PC-3 (cell line): ENCODE measurements around the gene ASTN2. TPM values are rescaled to one million over a fixed set of nuclear protein-coding genes. Genes with fewer than 3 reads are reported as not detected.

Experiments used
- ATAC-seq: fragments of 200-7000 bp; cut with Tn5 transposase; 2 replicates; pipeline ENCODE4 v1.9.1; 2020; ENCODE audit warnings: mild to moderate bottlenecking, moderate library complexity
- BruUV-seq: library from RNA; stranded (reverse); fragments of 400-500 nt; replicated peaks from 2 replicates; lab custom pipeline; 2021; lab: Mats Ljungman, UMichigan
- CTCF ChIA-PET: fragments of 300-600 bp; sonication (Branson Sonifier 250); formaldehyde crosslinking; loops from one replicate; lab custom pipeline; 2022; ENCODE audit warnings: antibody characterized with exemption; lab: Charles Lee
- POLR2A ChIA-PET: fragments of 300-600 bp; sonication (Branson Sonifier 250); formaldehyde crosslinking; loops from one replicate; lab custom pipeline; 2022; ENCODE audit warnings: antibody characterized with exemption; ENCODE audit not compliant: unreplicated experiment; lab: Charles Lee
- DNase-seq: peaks from one replicate; pipeline ENCODE4 v3.0.0-alpha.2; 2015
- H2AFZ ChIP-seq: fragments of 300-600 bp; sonication (generic); 2 replicates; pipeline ENCODE4 v1.6.0; 2016; ENCODE audit warnings: antibody characterized with exemption, low read length
- H3F3A ChIP-seq: fragments of 300-600 bp; sonication (generic); one replicate; pipeline ENCODE4 v1.6.0; 2017; ENCODE audit warnings: antibody characterized with exemption, low read length, control low read depth, mild to moderate bottlenecking; ENCODE audit not compliant: unreplicated experiment
- H3K27ac ChIP-seq: fragments of 300-600 bp; sonication (generic); 2 replicates; pipeline ENCODE4 v1.5.1; 2016; ENCODE audit warnings: mild to moderate bottlenecking, low read length
- H3K27me3 ChIP-seq: fragments of 300-600 bp; sonication (generic); 2 replicates; pipeline ENCODE4 v1.6.1; 2016; ENCODE audit warnings: low read length, mixed read lengths
- H3K36me3 ChIP-seq: fragments of 300-600 bp; sonication (generic); 2 replicates; pipeline ENCODE4 v1.6.1; 2016; ENCODE audit warnings: low read depth, mixed run types, low read length, mixed read lengths
- H3K4me1 ChIP-seq: fragments of 300-600 bp; sonication (generic); 2 replicates; pipeline ENCODE4 v1.5.1; 2016; ENCODE audit warnings: low read length; ENCODE audit not compliant: insufficient read depth
- H3K4me2 ChIP-seq: fragments of 300-600 bp; sonication (generic); 2 replicates; pipeline ENCODE4 v1.6.0; 2016; ENCODE audit warnings: low read length
- H3K4me3 ChIP-seq: fragments of 300-600 bp; sonication (generic); 2 replicates; pipeline ENCODE4 v1.5.1; 2016; ENCODE audit warnings: mild to moderate bottlenecking, low read length, mixed read lengths
- H3K79me2 ChIP-seq: fragments of 300-600 bp; sonication (generic); 2 replicates; pipeline ENCODE4 v1.6.1; 2017; ENCODE audit warnings: low read length, mixed read lengths
- H3K9ac ChIP-seq: fragments of 300-600 bp; sonication (generic); 2 replicates; pipeline ENCODE4 v1.6.0; 2016; ENCODE audit warnings: mild to moderate bottlenecking, low read length
- H3K9me2 ChIP-seq: fragments of 300-600 bp; sonication (generic); replicated peaks from 2 replicates; pipeline ENCODE4 v1.6.1; 2016; ENCODE audit warnings: mixed run types, low read length, mixed read lengths
- H3K9me3 ChIP-seq: fragments of 300-600 bp; sonication (generic); 2 replicates; pipeline ENCODE4 v1.6.1; 2016; ENCODE audit warnings: low read length, mixed read lengths
- H4K20me1 ChIP-seq: fragments of 300-600 bp; sonication (generic); 2 replicates; pipeline ENCODE4 v1.6.1; 2016; ENCODE audit warnings: low read length, mixed read lengths
- CTCF ChIP-seq: fragments of 300-600 bp; sonication (generic); conservative IDR thresholded peaks from 2 replicates; pipeline ENCODE4 v1.5.1; 2017; ENCODE audit warnings: antibody characterized with exemption, low read depth, mild to moderate bottlenecking, low read length
- EZH2 ChIP-seq: fragments of 300-600 bp; sonication (generic); IDR thresholded peaks from one replicate; pipeline ENCODE4 v1.6.1; 2017; ENCODE audit warnings: antibody characterized with exemption, mild to moderate bottlenecking, low read length; ENCODE audit not compliant: unreplicated experiment
- EZH2phosphoT487 ChIP-seq: fragments of 300-600 bp; sonication (generic); IDR thresholded peaks from 2 replicates; pipeline ENCODE4 v1.6.1; 2018; ENCODE audit warnings: mild to moderate bottlenecking, antibody characterized with exemption, low read length, borderline replicate concordance
- intact Hi-C: fragments of 100-400 bp; cut with micrococcal nuclease; formaldehyde crosslinking; loops from 2 replicates; pipeline ENCODE4 v1.9.0; 2023
- total RNA-seq: library from RNA; depleted of rRNA; stranded (reverse); fragments of >200 nt; gene quantifications from 2 replicates; pipeline ENCODE4 v1.2.3, GENCODE V29; 2014

The ASTN2 gene
- total RNA-seq, 1 experiment from 2014 or later, result 3.5 TPM

DNA sequence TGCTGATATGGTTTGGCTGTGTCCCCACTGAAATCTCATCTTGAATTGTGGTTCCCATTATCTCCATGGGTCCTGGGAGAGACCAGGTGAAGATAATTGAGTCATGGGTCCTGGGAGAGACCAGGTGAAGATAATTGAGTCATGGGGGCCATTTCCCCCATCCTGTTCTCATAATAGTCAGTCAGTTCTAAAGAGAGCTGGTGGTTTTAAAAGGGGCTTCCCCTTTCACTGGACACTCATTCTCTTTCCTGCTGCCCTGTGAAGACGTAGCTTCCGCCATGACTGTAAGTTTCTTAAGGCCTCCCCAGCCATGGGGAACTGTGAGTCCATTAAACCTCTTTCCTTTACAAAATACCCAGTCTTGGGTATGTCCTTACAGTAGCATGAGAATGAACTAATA lies 628.1 kb downstream of the ASTN2 start:
- intact Hi-C loops, result no loop called here
- no peaks in the 10 kb centered on the region for H3K4me1 ChIP-seq
- H3K27ac ChIP-seq, result no peak overlapping the region
- no peak overlapping the region for H3K9ac ChIP-seq
- H2AFZ ChIP-seq, result no peak overlapping the region
- no peaks in the 10 kb centered on the region for H3K9me2 ChIP-seq
- H3K36me3 ChIP-seq, result no peaks in the 10 kb centered on the region
- no peak overlapping the region for H3K4me2 ChIP-seq
- no peak for DNase-seq
- no peaks in the 10 kb centered on the region for H3F3A ChIP-seq
- H3K4me3 ChIP-seq, result no peak overlapping the region
- TF ChIP-seq CTCF (no peak), EZH2phosphoT487 (no peak), EZH2 (no peak)
- H4K20me1 ChIP-seq, result no peaks in the 10 kb centered on the region
- H3K79me2 ChIP-seq, result no peaks in the 10 kb centered on the region
- no TSS peak for BruUV-seq
- H3K27me3 ChIP-seq, result no peaks in the 10 kb centered on the region
- ChIA-PET POLR2A (no interaction called here), CTCF (no interaction called here)
- no peaks in the 10 kb centered on the region for H3K9me3 ChIP-seq
- ATAC-seq, result no peak

GRCh38 chr9:116777116-116777515 lies 637.7 kb downstream of the ASTN2 start:
- ChIA-PET CTCF (no interaction called here), POLR2A (no interaction called here)
- no peak overlapping the region for H3K4me3 ChIP-seq
- no peaks in the 10 kb centered on the region for H3K79me2 ChIP-seq
- H3K9me2 ChIP-seq, result no peaks in the 10 kb centered on the region
- no peaks in the 10 kb centered on the region for H3K9me3 ChIP-seq
- H4K20me1 ChIP-seq, result no peaks in the 10 kb centered on the region
- ATAC-seq, result no peak
- no peak for DNase-seq
- no peak overlapping the region for H3K9ac ChIP-seq
- intact Hi-C loops, result no loop called here
- H3K27me3 ChIP-seq, result no peaks in the 10 kb centered on the region
- no peaks in the 10 kb centered on the region for H3F3A ChIP-seq
- no TSS peak for BruUV-seq
- no peaks in the 10 kb centered on the region for H3K36me3 ChIP-seq
- H3K27ac ChIP-seq, result no peak overlapping the region
- no peak overlapping the region for H2AFZ ChIP-seq
- H3K4me2 ChIP-seq, result no peak overlapping the region
- TF ChIP-seq CTCF (no peak), EZH2phosphoT487 (no peak), EZH2 (no peak)
- no peaks in the 10 kb centered on the region for H3K4me1 ChIP-seq

- no peak overlapping the region for H3K4me2 ChIP-seq
- ChIA-PET POLR2A (no interaction called here), CTCF (no interaction called here)
- no peaks in the 10 kb centered on the region for H3K79me2 ChIP-seq
- no peak overlapping the region for H3K9ac ChIP-seq
- no peak overlapping the region for H2AFZ ChIP-seq
- no peaks in the 10 kb centered on the region for H3K27me3 ChIP-seq
- no peak for TF ChIP-seq CTCF
- intact Hi-C loops, result no loop called here
- no peaks in the 10 kb centered on the region for H3K4me1 ChIP-seq
- no peaks in the 10 kb centered on the region for H4K20me1 ChIP-seq
- H3K9me2 ChIP-seq, result no peaks in the 10 kb centered on the region
- H3K36me3 ChIP-seq, result no peaks in the 10 kb centered on the region
- ATAC-seq (no peak), DNase-seq (no peak)
- H3K27ac ChIP-seq, result no peak overlapping the region
- H3K9me3 ChIP-seq, result no peaks in the 10 kb centered on the region
- no peak overlapping the region for H3K4me3 ChIP-seq
- H3F3A ChIP-seq, result no peaks in the 10 kb centered on the region
- no TSS peak for BruUV-seq
These were observed 640.3 kb downstream of the ASTN2 start for GRCh38 chr9:116774421-116775180.
